Endothelial cell of umbilical vein (primary cell): ENCODE data around the gene REEP3.

ENCODE experiments used
- EZH2 ChIP-seq: IDR thresholded peaks from 2 replicates; pipeline ENCODE4 v1.6.1; 2012; ENCODE audit warnings: borderline replicate concordance, low read depth, mild to moderate bottlenecking, moderate library complexity, low read length, inconsistent platforms; ENCODE audit not compliant: severe bottlenecking
- FOS ChIP-seq: IDR thresholded peaks from 2 replicates; pipeline ENCODE4 v1.6.1; 2011; ENCODE audit warnings: mild to moderate bottlenecking, low read length, moderate library complexity, borderline replicate concordance; ENCODE audit not compliant: insufficient read depth
- MYC ChIP-seq: IDR thresholded peaks from one replicate; pipeline ENCODE4 v1.6.1; 2011; ENCODE audit warnings: mild to moderate bottlenecking, low read depth, low read length
- POLR2A ChIP-seq: IDR thresholded peaks from 2 replicates; pipeline ENCODE4 v1.6.1; 2012; ENCODE audit warnings: low read depth, mild to moderate bottlenecking, control low read depth, low read length
- TF ChIP-seq, protein P1 (sequence below), 2 donors: IDR thresholded peaks; 1 replicate in 1 of 2; 2 replicates in 1 of 2; pipeline ENCODE4 v1.5.1; 2011; ENCODE audit warnings: low read length in 2 of 2, mild to moderate bottlenecking in 2 of 2, moderate library complexity in 2 of 2, control low read depth in 1 of 2, inconsistent platforms in 1 of 2, low read depth in 1 of 2; ENCODE audit not compliant: insufficient read depth in 1 of 2; ENCODE audit errors: extremely low read depth in 1 of 2

DNA sequence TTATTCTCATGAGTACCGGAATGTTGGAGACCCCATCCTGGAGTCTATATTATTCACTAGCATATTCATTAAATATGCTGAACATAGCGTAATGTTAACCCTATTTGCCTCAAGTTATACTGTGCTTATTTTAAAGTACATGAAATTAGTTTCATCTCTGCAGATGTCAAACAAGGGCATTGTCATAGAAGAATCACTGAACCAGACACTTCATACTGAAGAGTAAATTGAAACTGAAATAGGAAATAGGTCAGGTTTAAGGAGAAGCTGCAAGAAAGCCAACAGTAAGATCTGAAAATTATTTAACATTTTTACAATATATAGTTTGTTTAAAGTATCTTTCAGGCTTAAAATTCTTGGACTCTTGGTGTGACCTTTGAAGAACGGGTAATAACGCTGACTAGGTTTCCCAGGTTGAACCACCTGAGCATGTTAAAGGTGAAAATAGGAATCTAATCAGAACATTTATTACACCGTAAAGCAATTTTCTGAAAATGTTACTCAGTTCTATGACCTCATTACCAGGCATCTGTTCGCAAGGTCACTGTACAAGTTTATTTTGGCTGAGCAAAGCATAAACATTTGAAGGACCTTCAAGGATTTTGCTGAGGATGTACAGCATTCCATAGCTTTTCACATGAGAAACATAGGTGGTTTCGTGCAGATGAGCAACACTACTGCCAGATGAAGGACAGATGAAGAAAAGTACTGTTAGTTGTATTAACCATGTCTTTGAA, 82.7 kb downstream of the REEP3 start:
- TF ChIP-seq MYC, result no peak
- no peak for TF ChIP-seq POLR2A
- TF ChIP-seq, protein P1, sequence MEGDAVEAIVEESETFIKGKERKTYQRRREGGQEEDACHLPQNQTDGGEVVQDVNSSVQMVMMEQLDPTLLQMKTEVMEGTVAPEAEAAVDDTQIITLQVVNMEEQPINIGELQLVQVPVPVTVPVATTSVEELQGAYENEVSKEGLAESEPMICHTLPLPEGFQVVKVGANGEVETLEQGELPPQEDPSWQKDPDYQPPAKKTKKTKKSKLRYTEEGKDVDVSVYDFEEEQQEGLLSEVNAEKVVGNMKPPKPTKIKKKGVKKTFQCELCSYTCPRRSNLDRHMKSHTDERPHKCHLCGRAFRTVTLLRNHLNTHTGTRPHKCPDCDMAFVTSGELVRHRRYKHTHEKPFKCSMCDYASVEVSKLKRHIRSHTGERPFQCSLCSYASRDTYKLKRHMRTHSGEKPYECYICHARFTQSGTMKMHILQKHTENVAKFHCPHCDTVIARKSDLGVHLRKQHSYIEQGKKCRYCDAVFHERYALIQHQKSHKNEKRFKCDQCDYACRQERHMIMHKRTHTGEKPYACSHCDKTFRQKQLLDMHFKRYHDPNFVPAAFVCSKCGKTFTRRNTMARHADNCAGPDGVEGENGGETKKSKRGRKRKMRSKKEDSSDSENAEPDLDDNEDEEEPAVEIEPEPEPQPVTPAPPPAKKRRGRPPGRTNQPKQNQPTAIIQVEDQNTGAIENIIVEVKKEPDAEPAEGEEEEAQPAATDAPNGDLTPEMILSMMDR (IDR thresholded peaks at IDR 0.05; ENCODE audit: extremely low read depth in 1 of 2, insufficient read depth in 1 of 2, low read depth in 1 of 2, low read length in 2 of 2), result no peak
- TF ChIP-seq EZH2, result no peak
- TF ChIP-seq FOS, result no peak
